Glutamatergic neuron (in vitro differentiated cells): ENCODE results near the gene ZSWIM4. TPM values are rescaled to one million over a fixed set of nuclear protein-coding genes. Genes with fewer than 3 reads are reported as not detected.

Experiments
- DNase-seq: peaks from one replicate; pipeline ENCODE4 v3.0.0; 2022
- H3K27ac Mint-ChIP-seq: one replicate; pipeline ENCODE4 v1.8.0; 2020; ENCODE audit warnings: mild to moderate bottlenecking, mixed read lengths, inconsistent platforms; ENCODE audit not compliant: unreplicated experiment
- H3K27me3 Mint-ChIP-seq: one replicate; pipeline ENCODE4 v1.8.0; 2020; ENCODE audit warnings: mild to moderate bottlenecking, moderate library complexity, mixed read lengths, inconsistent platforms; ENCODE audit not compliant: unreplicated experiment
- H3K36me3 Mint-ChIP-seq: one replicate; pipeline ENCODE4 v1.8.0; 2020; ENCODE audit warnings: mild to moderate bottlenecking, mixed read lengths, inconsistent platforms; ENCODE audit not compliant: unreplicated experiment
- H3K4me1 Mint-ChIP-seq: one replicate; pipeline ENCODE4 v1.8.0; 2020; ENCODE audit warnings: mild to moderate bottlenecking, low read depth, mixed read lengths, inconsistent platforms; ENCODE audit not compliant: unreplicated experiment
- H3K4me3 Mint-ChIP-seq: one replicate; pipeline ENCODE4 v1.8.0; 2020; ENCODE audit warnings: mild to moderate bottlenecking, mixed read lengths, inconsistent platforms; ENCODE audit not compliant: unreplicated experiment
- H3K9me3 Mint-ChIP-seq: one replicate; pipeline ENCODE4 v1.8.0; 2020; ENCODE audit warnings: mild to moderate bottlenecking, moderate library complexity, mixed read lengths, inconsistent platforms; ENCODE audit not compliant: unreplicated experiment
- total RNA-seq: library from RNA; stranded (reverse); fragmentation: NEBNext Ultra II Directional; extraction: Animal tissue kit (Norgen Biotek cat#: 25700); gene quantifications from one replicate; pipeline ENCODE4 v1.2.1, GENCODE V29; 2021; ENCODE audit not compliant: unreplicated experiment
- TF ChIP-seq, protein P1 (sequence below): fragments of 200-600 bp; sonication (generic); IDR thresholded peaks from one replicate; pipeline ENCODE4 v1.5.0; 2021; ENCODE audit not compliant: partially characterized antibody, unreplicated experiment

Gene ZSWIM4
- total RNA-seq, 1 donor from 2014 or later: 46.0 TPM

GRCh38 chr19:13873834-13874515 lies 78.7 kb downstream of the ZSWIM4 start:
- no peak for DNase-seq
- Mint-ChIP-seq H3K4me3 (no peak overlapping the region), H3K4me1 (peaks cover 4% of the 10 kb centered on the region), H3K27ac (no peak overlapping the region), H3K27me3 (peaks cover 21% of the 10 kb centered on the region), H3K36me3 (no peaks in the 10 kb centered on the region), H3K9me3 (peaks cover 3% of the 10 kb centered on the region)
- TF ChIP-seq, protein P1, sequence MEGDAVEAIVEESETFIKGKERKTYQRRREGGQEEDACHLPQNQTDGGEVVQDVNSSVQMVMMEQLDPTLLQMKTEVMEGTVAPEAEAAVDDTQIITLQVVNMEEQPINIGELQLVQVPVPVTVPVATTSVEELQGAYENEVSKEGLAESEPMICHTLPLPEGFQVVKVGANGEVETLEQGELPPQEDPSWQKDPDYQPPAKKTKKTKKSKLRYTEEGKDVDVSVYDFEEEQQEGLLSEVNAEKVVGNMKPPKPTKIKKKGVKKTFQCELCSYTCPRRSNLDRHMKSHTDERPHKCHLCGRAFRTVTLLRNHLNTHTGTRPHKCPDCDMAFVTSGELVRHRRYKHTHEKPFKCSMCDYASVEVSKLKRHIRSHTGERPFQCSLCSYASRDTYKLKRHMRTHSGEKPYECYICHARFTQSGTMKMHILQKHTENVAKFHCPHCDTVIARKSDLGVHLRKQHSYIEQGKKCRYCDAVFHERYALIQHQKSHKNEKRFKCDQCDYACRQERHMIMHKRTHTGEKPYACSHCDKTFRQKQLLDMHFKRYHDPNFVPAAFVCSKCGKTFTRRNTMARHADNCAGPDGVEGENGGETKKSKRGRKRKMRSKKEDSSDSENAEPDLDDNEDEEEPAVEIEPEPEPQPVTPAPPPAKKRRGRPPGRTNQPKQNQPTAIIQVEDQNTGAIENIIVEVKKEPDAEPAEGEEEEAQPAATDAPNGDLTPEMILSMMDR: no peak

DNA sequence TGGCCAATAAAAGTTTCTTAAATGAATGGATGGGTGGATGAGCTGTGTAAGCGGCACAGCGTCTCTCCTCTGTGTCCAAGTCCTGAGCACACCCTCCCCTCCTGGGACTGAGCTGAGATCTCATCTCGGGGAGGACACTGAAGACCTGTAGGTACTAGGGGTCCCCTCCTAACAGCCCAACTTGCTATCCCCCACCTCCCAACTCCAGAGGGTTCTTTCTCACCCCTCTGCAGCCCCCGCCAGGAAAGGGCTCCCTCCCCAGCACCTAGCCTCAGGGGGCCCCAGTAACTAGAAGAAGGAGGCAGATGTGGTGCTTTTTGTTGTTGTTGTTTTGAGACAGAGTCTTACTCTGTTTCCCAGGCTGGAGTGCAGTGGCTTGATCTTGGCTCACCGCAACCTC lies 80.6 kb downstream of the ZSWIM4 start:
- TF ChIP-seq, protein P1: no peak
- Mint-ChIP-seq H3K4me1 (peaks cover 8% of the 10 kb centered on the region), H3K27ac (no peak overlapping the region), H3K36me3 (no peaks in the 10 kb centered on the region), H3K9me3 (peaks cover 6% of the 10 kb centered on the region), H3K4me3 (no peak overlapping the region), H3K27me3 (peaks cover 13% of the 10 kb centered on the region)
- no peak for DNase-seq

DNA sequence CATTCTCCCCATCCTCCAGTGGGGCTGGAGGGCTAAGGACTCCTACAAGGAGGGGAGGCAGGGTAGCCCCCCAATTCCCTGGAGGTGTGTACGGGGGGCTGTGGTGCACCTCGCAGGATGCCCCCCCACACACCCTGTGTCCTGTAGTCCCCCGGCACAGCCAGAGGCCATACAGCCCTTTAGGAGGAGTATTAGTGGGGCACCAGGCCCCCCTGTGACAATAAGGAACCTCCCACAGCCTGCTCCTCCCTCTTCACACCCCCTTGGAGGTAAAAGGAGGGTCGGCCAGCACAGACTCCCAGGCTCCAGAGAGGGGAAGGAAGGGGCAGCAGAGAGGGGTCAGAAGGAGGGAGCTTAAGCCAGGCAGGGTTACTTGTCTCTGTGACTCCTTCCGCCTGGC lies 81.6 kb downstream of the ZSWIM4 start, which contains the start of gene NANOS3:
Gene NANOS3, plus strand, starts transcription at position 301 of the 400 bp plus-strand sequence. CDS start 115 bp downstream, outside the sequence.
- Mint-ChIP-seq H3K27ac (no peak within 1 kb of the TSS), H3K27me3 (peaks cover 11% of the 10 kb centered on the region), H3K9me3 (peaks cover 2% of the 10 kb centered on the region), H3K36me3 (no peaks in the 10 kb centered on the region), H3K4me1 (peaks cover 6% of the 10 kb centered on the region), H3K4me3 (no peak within 1 kb of the TSS)
- TF ChIP-seq, protein P1: no peak
- DNase-seq: no peak

- Mint-ChIP-seq H3K36me3 (no peaks in the 10 kb centered on the region), H3K27ac (no peak overlapping the region), H3K4me3 (no peak overlapping the region), H3K27me3 (peaks cover 9% of the 10 kb centered on the region), H3K4me1 (peaks cover 6% of the 10 kb centered on the region), H3K9me3 (peaks cover 2% of the 10 kb centered on the region)
- TF ChIP-seq, protein P1: no peak
- DNase-seq: no peak
Observed at GRCh38 chr19:13877303-13877702, 82.1 kb downstream of the ZSWIM4 start.
